ENCODE data around the gene ATP11A. TPM values are rescaled to one million over a fixed set of nuclear protein-coding genes. Genes with fewer than 3 reads are reported as not detected.

Gene ATP11A
- 10 to 100 TPM; 89.0 to 91.2 TPM for total RNA-seq

- Mint-ChIP-seq H3K4me3 (peak within 1 kb of the TSS; percentile 96), H3K27me3 (no peaks in the 10 kb centered on the region), H3K36me3 (no peaks in the 10 kb centered on the region), H3K4me1 (ENCODE audit: low read depth in 2 of 2) (peaks cover 44 to 48% of the 10 kb centered on the region in 2 donors), H3K27ac (peak within 1 kb of the TSS; percentile 89 to 93), H3K9me3 (no peaks in the 10 kb centered on the region)
- peak; percentile 91 to 92 for ATAC-seq
- peak; percentile 93 for DNase-seq (ENCODE audit: low spot score)
Measured at GRCh38 chr13:112689303-112690245, at the start of gene ATP11A. ATP11A (plus strand) TSS chr13:112690038; CDS start chr13:112690417, 379 bp downstream.

GRCh38 chr13:112641456-112642089, 48.3 kb upstream of the ATP11A start:
- no peaks in the 10 kb centered on the region for H3K36me3 Mint-ChIP-seq
- H3K27me3 Mint-ChIP-seq: peaks cover 25 to 26% of the 10 kb centered on the region in 2 donors
- no peaks in the 10 kb centered on the region for H3K9me3 Mint-ChIP-seq
- DNase-seq (ENCODE audit: low spot score) (no peak), ATAC-seq (no peak)
- no peak overlapping the region for H3K4me3 Mint-ChIP-seq
- no peak overlapping the region for H3K27ac Mint-ChIP-seq
- peaks cover 0 to 2% of the 10 kb centered on the region in 2 donors for H3K4me1 Mint-ChIP-seq (ENCODE audit: low read depth in 2 of 2)

- Mint-ChIP-seq H3K9me3 (no peaks in the 10 kb centered on the region), H3K27ac (no peak overlapping the region), H3K27me3 (peaks cover 25 to 26% of the 10 kb centered on the region in 2 donors), H3K36me3 (no peaks in the 10 kb centered on the region), H3K4me1 (ENCODE audit: low read depth in 2 of 2) (peaks cover 0 to 2% of the 10 kb centered on the region in 2 donors), H3K4me3 (no peak overlapping the region)
- ATAC-seq (no peak), DNase-seq (ENCODE audit: low spot score) (no peak)
Measured at GRCh38 chr13:112642090-112642460, 47.8 kb upstream of the ATP11A start.

GRCh38 chr13:112643759-112644459, 45.9 kb upstream of the ATP11A start:
- no peak overlapping the region for H3K27ac Mint-ChIP-seq
- no peak overlapping the region for H3K4me3 Mint-ChIP-seq
- H3K27me3 Mint-ChIP-seq: peaks cover 13 to 18% of the 10 kb centered on the region in 2 donors
- no peaks in the 10 kb centered on the region for H3K36me3 Mint-ChIP-seq
- H3K4me1 Mint-ChIP-seq (ENCODE audit: low read depth in 2 of 2): peaks cover 0 to 2% of the 10 kb centered on the region in 2 donors
- ATAC-seq (no peak), DNase-seq (ENCODE audit: low spot score) (no peak)
- no peaks in the 10 kb centered on the region for H3K9me3 Mint-ChIP-seq

GRCh38 chr13:112645327-112645914, 44.4 kb upstream of the ATP11A start:
- H3K4me3 Mint-ChIP-seq: no peak overlapping the region
- H3K9me3 Mint-ChIP-seq: no peaks in the 10 kb centered on the region
- ATAC-seq (peak in 1 of 2 donors; percentile 12), DNase-seq (ENCODE audit: low spot score) (no peak)
- H3K27ac Mint-ChIP-seq: no peak overlapping the region
- no peaks in the 10 kb centered on the region for H3K36me3 Mint-ChIP-seq
- H3K27me3 Mint-ChIP-seq: peaks cover 0 to 11% of the 10 kb centered on the region in 2 donors
- H3K4me1 Mint-ChIP-seq (ENCODE audit: low read depth in 2 of 2): no peaks in the 10 kb centered on the region

- peaks cover 0 to 10% of the 10 kb centered on the region in 2 donors for H3K27me3 Mint-ChIP-seq
- no peaks in the 10 kb centered on the region for H3K4me1 Mint-ChIP-seq (ENCODE audit: low read depth in 2 of 2)
- H3K9me3 Mint-ChIP-seq: no peaks in the 10 kb centered on the region
- ATAC-seq: no peak
- no peak overlapping the region for H3K4me3 Mint-ChIP-seq
- no peak overlapping the region for H3K27ac Mint-ChIP-seq
- H3K36me3 Mint-ChIP-seq: no peaks in the 10 kb centered on the region
- DNase-seq (ENCODE audit: low spot score): no peak
Measured at GRCh38 chr13:112647256-112647655, 42.6 kb upstream of the ATP11A start.

- H3K27me3 Mint-ChIP-seq: peaks cover 6 to 11% of the 10 kb centered on the region in 2 donors
- DNase-seq (ENCODE audit: low spot score) (no peak), ATAC-seq (no peak)
- no peaks in the 10 kb centered on the region for H3K4me1 Mint-ChIP-seq (ENCODE audit: low read depth in 2 of 2)
- no peaks in the 10 kb centered on the region for H3K36me3 Mint-ChIP-seq
- no peak overlapping the region for H3K4me3 Mint-ChIP-seq
- H3K27ac Mint-ChIP-seq: no peak overlapping the region
- H3K9me3 Mint-ChIP-seq: no peaks in the 10 kb centered on the region
Measured at GRCh38 chr13:112648101-112648500, 41.7 kb upstream of the ATP11A start.

GRCh38 chr13:112648966-112649690, 40.7 kb upstream of the ATP11A start:
- Mint-ChIP-seq H3K4me3 (no peak overlapping the region), H3K9me3 (no peaks in the 10 kb centered on the region), H3K27ac (no peak overlapping the region), H3K36me3 (no peaks in the 10 kb centered on the region), H3K27me3 (peaks cover 10 to 11% of the 10 kb centered on the region in 2 donors), H3K4me1 (ENCODE audit: low read depth in 2 of 2) (no peaks in the 10 kb centered on the region)
- ATAC-seq (no peak), DNase-seq (ENCODE audit: low spot score) (no peak)

- no peaks in the 10 kb centered on the region for H3K9me3 Mint-ChIP-seq
- ATAC-seq (no peak), DNase-seq (ENCODE audit: low spot score) (no peak)
- H3K4me1 Mint-ChIP-seq (ENCODE audit: low read depth in 2 of 2): no peaks in the 10 kb centered on the region
- peaks cover 8 to 14% of the 10 kb centered on the region in 2 donors for H3K27me3 Mint-ChIP-seq
- H3K4me3 Mint-ChIP-seq: no peak overlapping the region
- no peak overlapping the region for H3K27ac Mint-ChIP-seq
- H3K36me3 Mint-ChIP-seq: no peaks in the 10 kb centered on the region
Measured at GRCh38 chr13:112651311-112651710, 38.5 kb upstream of the ATP11A start.

GRCh38 chr13:112651750-112652511, 37.9 kb upstream of the ATP11A start:
- no peaks in the 10 kb centered on the region for H3K36me3 Mint-ChIP-seq
- H3K4me1 Mint-ChIP-seq (ENCODE audit: low read depth in 2 of 2): no peaks in the 10 kb centered on the region
- ATAC-seq (no peak), DNase-seq (ENCODE audit: low spot score) (no peak)
- H3K9me3 Mint-ChIP-seq: no peaks in the 10 kb centered on the region
- no peak overlapping the region for H3K27ac Mint-ChIP-seq
- H3K4me3 Mint-ChIP-seq: no peak overlapping the region
- H3K27me3 Mint-ChIP-seq: peaks cover 8 to 14% of the 10 kb centered on the region in 2 donors

GRCh38 chr13:112652512-112653070, 37.2 kb upstream of the ATP11A start:
- Mint-ChIP-seq H3K36me3 (no peaks in the 10 kb centered on the region), H3K27ac (no peak overlapping the region), H3K4me3 (no peak overlapping the region), H3K4me1 (ENCODE audit: low read depth in 2 of 2) (no peaks in the 10 kb centered on the region), H3K9me3 (no peaks in the 10 kb centered on the region), H3K27me3 (peaks cover 8 to 14% of the 10 kb centered on the region in 2 donors)
- ATAC-seq (no peak), DNase-seq (ENCODE audit: low spot score) (no peak)

GRCh38 chr13:112653071-112653470, 36.8 kb upstream of the ATP11A start:
- no peak for ATAC-seq
- Mint-ChIP-seq H3K27me3 (peaks cover 8 to 14% of the 10 kb centered on the region in 2 donors), H3K27ac (no peak overlapping the region), H3K4me1 (ENCODE audit: low read depth in 2 of 2) (no peaks in the 10 kb centered on the region), H3K36me3 (no peaks in the 10 kb centered on the region), H3K9me3 (no peaks in the 10 kb centered on the region), H3K4me3 (no peak overlapping the region)
- no peak for DNase-seq (ENCODE audit: low spot score)

Data from natural killer cell treated with Interleukin-12 subunit alpha and Interleukin-12 subunit beta and Interleukin-15 and Interleukin-18, amount 100 ng/mL, for 72 hours (primary cell).